OCI-LY3 (cell line): ENCODE measurements around the gene RTP2.

Experiments
- H2AFZ ChIP-seq: fragments of 200-600, 300-600 bp; shearing (Covaris generic); 2 replicates; pipeline ENCODE4 v1.6.0; 2014; ENCODE audit warnings: antibody characterized with exemption, low read depth, low read length
- H3K27ac ChIP-seq: fragments of 200-600, 300-600 bp; sonication (generic); 2 replicates; pipeline ENCODE4 v1.5.1; 2014; ENCODE audit warnings: mild to moderate bottlenecking, low read length, moderate library complexity, mixed read lengths
- H3K27me3 ChIP-seq: fragments of 200-600, 300-600 bp; sonication (generic); 2 replicates; pipeline ENCODE4 v1.6.1; 2014; ENCODE audit warnings: low read depth, low read length, mixed read lengths
- H3K36me3 ChIP-seq: fragments of 200-600, 300-600 bp; sonication (generic); replicated peaks from 2 replicates; pipeline ENCODE3; 2014; ENCODE audit warnings: low read depth, low read length, mixed read lengths
- H3K4me1 ChIP-seq: fragments of 300-600, 200-600 bp; sonication (generic); 2 replicates; pipeline ENCODE4 v1.6.1; 2014; ENCODE audit warnings: low read length, mixed read lengths
- H3K4me2 ChIP-seq: fragments of 200-600, 300-600 bp; sonication (generic); 2 replicates; pipeline ENCODE4 v1.6.1; 2014; ENCODE audit warnings: low read length, mixed read lengths
- H3K4me3 ChIP-seq: fragments of 300-600, 200-600 bp; sonication (generic); 2 replicates; pipeline ENCODE4 v1.5.1; 2014; ENCODE audit warnings: antibody characterized with exemption, mild to moderate bottlenecking, low read length, moderate library complexity
- H3K79me2 ChIP-seq: fragments of 300-600, 200-600 bp; shearing (Covaris generic); 2 replicates; pipeline ENCODE4 v1.6.1; 2014; ENCODE audit warnings: mild to moderate bottlenecking, low read length, mixed read lengths
- H3K9ac ChIP-seq: fragments of 300-600, 200-600 bp; shearing (Covaris generic); 2 replicates; pipeline ENCODE4 v1.6.0; 2014; ENCODE audit warnings: mild to moderate bottlenecking, low read length, moderate library complexity
- H3K9me3 ChIP-seq: fragments of 200-600, 300-600 bp; shearing (Covaris generic); 2 replicates; pipeline ENCODE4 v1.6.1; 2014; ENCODE audit warnings: low read length, mixed read lengths; ENCODE audit not compliant: insufficient read depth
- H4K20me1 ChIP-seq: fragments of 200-600, 300-600 bp; sonication (generic); 2 replicates; pipeline ENCODE4 v1.6.1; 2016; ENCODE audit warnings: low read length, mixed read lengths; ENCODE audit not compliant: insufficient read depth
- CTCF ChIP-seq: fragments of 200-600, 300-600 bp; sonication (generic); IDR thresholded peaks from 2 replicates; pipeline ENCODE4 v1.5.1; 2014; ENCODE audit warnings: antibody characterized with exemption, low read length, low read depth
- EZH2phosphoT487 ChIP-seq: fragments of 200-600 bp; shearing (Covaris generic); IDR thresholded peaks from 2 replicates; pipeline ENCODE4 v1.6.1; 2018; ENCODE audit warnings: antibody characterized with exemption, mixed run types, low read depth

The RTP2 gene

GRCh38 chr3:187725653-187726370, 23.5 kb upstream of the RTP2 start:
- H3K4me1 ChIP-seq: no peaks in the 10 kb centered on the region
- H3K27ac ChIP-seq: no peak overlapping the region
- H2AFZ ChIP-seq: no peak overlapping the region
- H3K36me3 ChIP-seq: peaks cover 98% of the 10 kb centered on the region
- H3K27me3 ChIP-seq: no peaks in the 10 kb centered on the region
- H4K20me1 ChIP-seq: peaks cover 73% of the 10 kb centered on the region
- H3K9me3 ChIP-seq: no peaks in the 10 kb centered on the region
- H3K4me3 ChIP-seq: no peak overlapping the region
- no peak overlapping the region for H3K9ac ChIP-seq
- no peak overlapping the region for H3K4me2 ChIP-seq
- TF ChIP-seq EZH2phosphoT487 (no peak), CTCF (no peak)
- H3K79me2 ChIP-seq: no peaks in the 10 kb centered on the region

- TF ChIP-seq CTCF (no peak), EZH2phosphoT487 (no peak)
- H3K36me3 ChIP-seq: peaks cover 92% of the 10 kb centered on the region
- no peaks in the 10 kb centered on the region for H3K4me1 ChIP-seq
- H3K4me3 ChIP-seq: no peak overlapping the region
- peaks cover 67% of the 10 kb centered on the region for H4K20me1 ChIP-seq
- no peaks in the 10 kb centered on the region for H3K9me3 ChIP-seq
- no peak overlapping the region for H3K27ac ChIP-seq
- H2AFZ ChIP-seq: no peak overlapping the region
- H3K79me2 ChIP-seq: no peaks in the 10 kb centered on the region
- H3K27me3 ChIP-seq: no peaks in the 10 kb centered on the region
- H3K9ac ChIP-seq: no peak overlapping the region
- H3K4me2 ChIP-seq: no peak overlapping the region
These were observed 22.9 kb upstream of the RTP2 start for GRCh38 chr3:187725224-187725623.

GRCh38 chr3:187722206-187722612, 19.9 kb upstream of the RTP2 start:
- no peaks in the 10 kb centered on the region for H3K4me1 ChIP-seq
- H3K9ac ChIP-seq: no peak overlapping the region
- H3K79me2 ChIP-seq: no peaks in the 10 kb centered on the region
- H3K4me3 ChIP-seq: no peak overlapping the region
- no peak overlapping the region for H3K27ac ChIP-seq
- no peaks in the 10 kb centered on the region for H3K27me3 ChIP-seq
- H4K20me1 ChIP-seq: peaks cover 38% of the 10 kb centered on the region
- no peaks in the 10 kb centered on the region for H3K9me3 ChIP-seq
- TF ChIP-seq EZH2phosphoT487 (no peak), CTCF (no peak)
- H3K36me3 ChIP-seq: peaks cover 62% of the 10 kb centered on the region
- no peak overlapping the region for H3K4me2 ChIP-seq
- H2AFZ ChIP-seq: no peak overlapping the region

- no peak overlapping the region for H3K27ac ChIP-seq
- H3K4me1 ChIP-seq: no peaks in the 10 kb centered on the region
- no peaks in the 10 kb centered on the region for H3K27me3 ChIP-seq
- no peak overlapping the region for H3K4me3 ChIP-seq
- H2AFZ ChIP-seq: no peak overlapping the region
- H3K9me3 ChIP-seq: no peaks in the 10 kb centered on the region
- no peak overlapping the region for H3K4me2 ChIP-seq
- no peak overlapping the region for H3K9ac ChIP-seq
- H3K36me3 ChIP-seq: peaks cover 50% of the 10 kb centered on the region
- no peaks in the 10 kb centered on the region for H3K79me2 ChIP-seq
- peaks cover 27% of the 10 kb centered on the region for H4K20me1 ChIP-seq
- TF ChIP-seq CTCF (no peak), EZH2phosphoT487 (no peak)
These were observed 18.7 kb upstream of the RTP2 start for GRCh38 chr3:187721055-187721454.
